Measurements from ENCODE around the gene HAPLN3.
A peak's percentile ranks its signal among the peaks of the same experiment; 100 is the strongest.

Gene HAPLN3

DNA sequence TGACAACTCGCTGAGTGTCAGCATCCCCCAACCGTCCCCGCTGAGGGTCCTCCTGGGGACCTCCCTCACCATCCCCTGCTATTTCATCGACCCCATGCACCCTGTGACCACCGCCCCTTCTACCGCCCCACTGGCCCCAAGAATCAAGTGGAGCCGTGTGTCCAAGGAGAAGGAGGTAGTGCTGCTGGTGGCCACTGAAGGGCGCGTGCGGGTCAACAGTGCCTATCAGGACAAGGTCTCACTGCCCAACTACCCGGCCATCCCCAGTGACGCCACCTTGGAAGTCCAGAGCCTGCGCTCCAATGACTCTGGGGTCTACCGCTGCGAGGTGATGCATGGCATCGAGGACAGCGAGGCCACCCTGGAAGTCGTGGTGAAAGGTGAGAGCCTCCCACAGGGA lies 56.7 kb downstream of the HAPLN3 start:
- DNase-seq (ENCODE audit: low spot score) = no peak
- TF ChIP-seq CTCF (IDR thresholded peaks at IDR 0.05; ENCODE audit: extremely low read depth, insufficient read depth, missing control alignments) = no peak
- in situ Hi-C loops (cut with MboI; ENCODE audit: low pct_unique_long_range_greater_than_20kb, low sequenced_read_pairs, unreplicated experiment) = loop anchor here (25.0 kb wide), 1 partner anchor 351 kb away; no protein-coding TSS in a partner anchor

DNA sequence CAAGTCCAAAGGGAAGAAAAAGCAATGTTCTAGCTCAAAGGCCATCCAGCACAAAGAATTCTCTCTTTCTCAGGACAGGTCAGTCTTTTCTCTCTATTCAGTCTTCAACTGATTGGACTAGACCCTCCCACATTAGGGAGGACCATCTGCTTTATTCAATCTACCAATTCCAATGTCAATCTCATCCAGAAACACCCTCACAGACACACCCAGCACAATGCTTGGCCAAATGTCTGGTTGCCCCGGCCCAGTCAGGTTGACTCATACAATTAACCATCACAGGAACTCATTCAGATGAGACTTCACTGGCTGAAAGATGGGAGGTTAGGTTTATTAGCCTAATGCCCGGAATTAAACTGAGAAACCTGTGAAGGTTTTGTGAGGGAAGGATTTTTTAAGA lies 59.7 kb downstream of the HAPLN3 start:
- TF ChIP-seq CTCF (IDR thresholded peaks at IDR 0.05; ENCODE audit: extremely low read depth, insufficient read depth, missing control alignments) = no peak
- no peak for DNase-seq (ENCODE audit: low spot score)

DNA sequence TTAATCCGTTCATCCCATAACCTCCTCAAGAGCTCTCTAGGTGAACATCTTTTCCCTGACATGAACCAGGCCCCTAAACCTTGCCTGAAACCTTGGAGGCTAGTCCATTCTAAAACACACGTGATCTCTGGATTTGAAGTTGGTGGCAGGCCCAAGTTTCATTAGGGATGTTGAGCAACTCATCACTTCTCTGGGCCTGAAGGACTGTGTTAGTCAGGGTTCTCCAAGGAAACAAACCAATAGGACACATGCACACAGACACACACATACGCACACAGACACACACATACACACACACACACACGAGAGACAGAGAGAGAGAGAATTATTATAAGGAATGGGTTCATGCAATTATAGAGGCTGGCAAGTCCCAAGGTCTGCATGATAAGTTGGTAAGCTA lies 60.2 kb downstream of the HAPLN3 start:
- in situ Hi-C loops (cut with MboI; ENCODE audit: low pct_unique_long_range_greater_than_20kb, low sequenced_read_pairs, unreplicated experiment) = loop anchor here (25.0 kb wide), 1 partner anchor 348 kb away; no protein-coding TSS in a partner anchor
- DNase-seq (ENCODE audit: low spot score) = no peak
- no peak for TF ChIP-seq CTCF (IDR thresholded peaks at IDR 0.05; ENCODE audit: extremely low read depth, insufficient read depth, missing control alignments)

More for the DNA sequence above, 59.7 kb downstream of the HAPLN3 start:
- in situ Hi-C loops (cut with MboI; ENCODE audit: low pct_unique_long_range_greater_than_20kb, low sequenced_read_pairs, unreplicated experiment) = loop anchor here (25.0 kb wide), 1 partner anchor 348 kb away; no protein-coding TSS in a partner anchor

- in situ Hi-C loops (cut with MboI; ENCODE audit: low pct_unique_long_range_greater_than_20kb, low sequenced_read_pairs, unreplicated experiment) = loop anchor here (25.0 kb wide), 1 partner anchor 347 kb away; no protein-coding TSS in a partner anchor
- no peak for DNase-seq (ENCODE audit: low spot score)
- TF ChIP-seq CTCF (IDR thresholded peaks at IDR 0.05; ENCODE audit: extremely low read depth, insufficient read depth, missing control alignments) = peak; percentile 69
Observed at GRCh38 chr15:88834211-88834812, 61.0 kb downstream of the HAPLN3 start.

DNA sequence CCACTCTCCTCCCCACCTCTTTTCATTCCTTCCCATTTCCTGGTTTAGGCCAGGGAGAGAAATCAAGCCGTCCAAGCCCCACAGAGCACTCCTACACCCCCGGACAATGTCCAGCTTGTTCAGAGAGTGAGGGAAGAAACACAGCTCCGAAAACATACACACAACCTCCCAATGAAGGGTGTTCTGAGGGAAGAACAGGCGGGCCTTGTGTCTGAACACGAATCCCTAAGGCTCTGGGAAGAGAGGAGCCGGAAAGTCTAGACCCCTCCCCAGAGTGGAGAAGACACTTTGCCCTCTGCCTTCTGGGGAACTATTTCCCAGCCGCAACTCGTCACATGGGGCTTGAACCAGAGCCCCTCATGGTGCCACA lies 61.6 kb downstream of the HAPLN3 start:
- in situ Hi-C loops (cut with MboI; ENCODE audit: low pct_unique_long_range_greater_than_20kb, low sequenced_read_pairs, unreplicated experiment) = loop anchor here (25.0 kb wide), 1 partner anchor 346 kb away; no protein-coding TSS in a partner anchor
- TF ChIP-seq CTCF (IDR thresholded peaks at IDR 0.05; ENCODE audit: extremely low read depth, insufficient read depth, missing control alignments) = no peak
- DNase-seq (ENCODE audit: low spot score) = no peak

- in situ Hi-C loops (cut with MboI; ENCODE audit: low pct_unique_long_range_greater_than_20kb, low sequenced_read_pairs, unreplicated experiment) = loop anchor here (25.0 kb wide), 1 partner anchor 346 kb away; no protein-coding TSS in a partner anchor
- no peak for DNase-seq (ENCODE audit: low spot score)
- TF ChIP-seq CTCF (IDR thresholded peaks at IDR 0.05; ENCODE audit: extremely low read depth, insufficient read depth, missing control alignments) = no peak
Observed at GRCh38 chr15:88832820-88833730, 62.3 kb downstream of the HAPLN3 start.

Measured in GM13977 (cell line).